Heart left ventricle (tissue), 13 donors: Measurements from ENCODE around the gene SAPCD1.

ENCODE experiments used
- POLR2A ChIP-seq, 2 donors: fragments of 450-650 bp; IDR thresholded peaks; one replicate each; pipeline ENCODE4 v1.6.1; 2017; ENCODE audit warnings: antibody characterized with exemption in 2 of 2, mild to moderate bottlenecking in 2 of 2, moderate library complexity in 2 of 2
- TF ChIP-seq, protein P1 (sequence below), 12 donors: fragments of 200-600 bp; sonication (generic) in 4 of 12; IDR thresholded peaks; one replicate each; pipeline versions ENCODE4 v1.5.0 to v1.8.0; 2018 to 2022; ENCODE audit warnings: antibody characterized with exemption in 12 of 12, mild to moderate bottlenecking in 5 of 12
- donor health status: ischemic (EF 13 %, LVEDD 7.1; RV severe dilation, severe dysfunction).
- donor health status: DM: no; HTN: yes; CAD: no.
- donor health status: DM: no; HTN: no; CAD: no.
- donor health status: ischemic (EF 25% LVEDD 6.9; RV normal size, moderate dysfunction).
- donor health status: ischemic (EF 25% LVEDD 5.7; RV mildly dilated, moderate dysfunction).
- donor health status: ischemic (EF 35%, LVEDD 5.7; RV mildly dilated, moderate dysfunction).
- donor health status: nonischemic (EF 11% LVEDD 7.7; RV severe dilation, severe dysfunction).
- donor health status: DM: yes; HTN: yes; CAD: no.
- donor health status: PGD.
- donor health status: ischemic (EF 29% LVEDD 5.4; RV normal size, mild dysfunction).
- donor health status: nonischemic (EF 23%, LVEDD 6.1; RV moderate dilation, normal function).

DNA sequence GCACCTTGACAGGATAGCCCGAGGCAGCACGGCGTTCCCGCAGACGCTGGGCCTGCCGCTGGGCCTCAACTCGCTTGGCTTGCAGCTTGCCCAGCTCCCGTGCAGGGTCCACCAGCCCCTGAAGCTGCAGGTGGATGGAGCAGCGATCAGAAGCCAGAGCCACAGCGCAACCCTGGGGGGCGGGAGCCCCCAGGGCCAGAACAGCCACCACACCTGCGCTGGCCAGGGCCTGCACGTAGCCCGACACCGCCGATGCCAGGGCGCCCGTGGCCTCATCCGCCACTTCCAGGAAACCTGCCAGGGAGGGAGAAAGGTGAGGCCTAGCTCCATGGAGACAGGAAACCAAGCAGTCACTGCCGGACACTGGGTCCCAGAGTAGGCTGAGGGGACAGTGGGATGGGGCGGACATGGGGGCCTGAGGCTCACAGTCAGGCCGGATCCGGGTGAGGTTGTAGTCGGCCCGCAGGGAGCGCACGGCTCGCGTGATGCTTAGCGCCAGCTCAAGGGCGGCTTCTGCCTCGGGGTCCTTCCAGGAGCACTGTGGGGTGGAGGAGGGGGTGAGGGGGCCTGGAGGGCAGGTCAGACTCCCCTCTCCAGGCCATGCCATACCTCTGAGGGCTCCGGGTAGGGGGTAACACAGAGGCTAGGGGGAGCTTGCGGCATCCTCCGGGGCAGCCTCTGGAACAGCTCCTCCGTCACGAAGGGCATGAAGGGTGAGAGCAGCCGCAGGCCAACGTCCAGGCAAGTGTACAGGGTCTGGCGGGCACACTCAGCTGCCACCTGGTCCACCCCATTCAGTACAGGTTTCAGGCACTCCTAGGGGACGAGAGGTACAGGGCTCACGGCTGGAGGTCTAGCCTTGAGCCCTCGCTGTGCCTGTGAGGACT lies 16.8 kb downstream of the SAPCD1 start:
- no peak for TF ChIP-seq POLR2A (IDR thresholded peaks at IDR 0.05)
- TF ChIP-seq, protein P1, sequence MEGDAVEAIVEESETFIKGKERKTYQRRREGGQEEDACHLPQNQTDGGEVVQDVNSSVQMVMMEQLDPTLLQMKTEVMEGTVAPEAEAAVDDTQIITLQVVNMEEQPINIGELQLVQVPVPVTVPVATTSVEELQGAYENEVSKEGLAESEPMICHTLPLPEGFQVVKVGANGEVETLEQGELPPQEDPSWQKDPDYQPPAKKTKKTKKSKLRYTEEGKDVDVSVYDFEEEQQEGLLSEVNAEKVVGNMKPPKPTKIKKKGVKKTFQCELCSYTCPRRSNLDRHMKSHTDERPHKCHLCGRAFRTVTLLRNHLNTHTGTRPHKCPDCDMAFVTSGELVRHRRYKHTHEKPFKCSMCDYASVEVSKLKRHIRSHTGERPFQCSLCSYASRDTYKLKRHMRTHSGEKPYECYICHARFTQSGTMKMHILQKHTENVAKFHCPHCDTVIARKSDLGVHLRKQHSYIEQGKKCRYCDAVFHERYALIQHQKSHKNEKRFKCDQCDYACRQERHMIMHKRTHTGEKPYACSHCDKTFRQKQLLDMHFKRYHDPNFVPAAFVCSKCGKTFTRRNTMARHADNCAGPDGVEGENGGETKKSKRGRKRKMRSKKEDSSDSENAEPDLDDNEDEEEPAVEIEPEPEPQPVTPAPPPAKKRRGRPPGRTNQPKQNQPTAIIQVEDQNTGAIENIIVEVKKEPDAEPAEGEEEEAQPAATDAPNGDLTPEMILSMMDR (IDR thresholded peaks at IDR 0.05) = no peak
